GM19324 (cell line): Measurements from ENCODE around the gene CSNK1A1.
"Not testable (repeated sequence)": the region's sequence is repeated elsewhere in the genome, so short reads cannot be mapped to it uniquely, and the experiment has no call there.

ENCODE experiments used
- ATAC-seq: cut with Tn5 transposase; IDR thresholded peaks from one replicate; pipeline ENCODE4 v1.9.1; 2021; ENCODE audit warnings: mild to moderate bottlenecking, moderate library complexity; ENCODE audit not compliant: unreplicated experiment, low FRiP score

Gene CSNK1A1

DNA sequence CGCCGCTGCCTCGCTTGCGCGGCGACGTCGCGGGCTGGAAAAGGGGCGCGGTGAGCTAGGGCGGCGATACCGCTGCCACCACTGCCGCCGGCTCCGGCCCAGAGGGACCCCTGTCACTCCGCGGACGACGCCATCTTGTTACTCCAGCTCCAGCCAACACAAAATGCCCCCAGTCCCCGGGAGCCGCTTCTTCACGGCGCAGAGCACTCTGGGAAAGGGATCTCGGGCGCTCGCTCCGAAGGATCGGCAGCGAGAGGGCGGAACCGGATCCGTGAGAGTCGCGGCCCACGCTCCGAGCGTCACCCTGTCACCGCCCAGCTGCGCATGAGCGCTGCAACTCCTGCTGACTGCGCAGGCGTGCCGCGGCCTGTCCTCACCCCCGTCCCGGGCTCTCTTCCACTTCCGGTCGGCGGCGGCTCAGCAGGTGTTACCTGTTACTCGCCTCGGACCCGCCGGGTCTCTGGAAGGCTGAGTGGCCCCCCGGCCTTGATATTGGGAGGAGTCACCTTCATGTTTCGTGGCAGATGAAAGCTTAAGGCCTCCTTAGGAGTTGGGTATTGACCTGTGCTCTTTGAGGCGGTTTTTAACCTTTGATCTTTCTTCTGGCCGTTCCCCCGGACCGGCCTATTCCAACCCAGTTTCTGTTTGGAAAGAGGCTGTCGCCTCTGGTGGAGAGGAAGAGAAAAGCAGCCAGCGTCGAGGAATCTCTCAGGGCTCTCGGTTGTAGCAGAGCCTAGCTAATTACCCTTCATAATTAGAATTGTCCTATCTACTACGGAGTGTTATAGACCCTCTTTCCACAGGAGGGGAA, at the start of gene CSNK1A1:
Gene CSNK1A1 (minus strand): TSS at position 213 of the 811 bp plus-strand sequence. CDS start 475 bp downstream, outside the sequence.
- peak; percentile 98 for ATAC-seq

- no peak for ATAC-seq
Observed at GRCh38 chr5:149600932-149601331, 49.7 kb upstream of the CSNK1A1 start.

DNA sequence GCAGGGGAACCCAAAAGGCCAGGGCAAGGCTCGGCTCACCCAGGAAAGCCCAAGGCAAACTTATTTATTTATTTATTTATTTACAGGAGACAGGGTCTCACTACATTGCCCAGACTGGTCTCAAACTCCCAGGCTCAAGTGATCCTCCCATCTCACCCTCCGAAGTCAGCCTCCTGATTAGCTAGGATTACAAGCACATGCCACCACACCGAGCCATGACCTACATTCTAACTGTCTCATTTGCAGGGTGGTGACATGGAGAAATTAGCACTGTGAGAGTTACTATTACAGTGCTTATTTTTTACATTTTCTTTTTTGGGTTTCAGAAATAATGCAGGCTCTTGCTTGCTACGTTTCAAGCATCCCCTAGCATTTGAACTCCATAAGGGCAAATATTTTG, 48.1 kb upstream of the CSNK1A1 start:
- no peak for ATAC-seq

DNA sequence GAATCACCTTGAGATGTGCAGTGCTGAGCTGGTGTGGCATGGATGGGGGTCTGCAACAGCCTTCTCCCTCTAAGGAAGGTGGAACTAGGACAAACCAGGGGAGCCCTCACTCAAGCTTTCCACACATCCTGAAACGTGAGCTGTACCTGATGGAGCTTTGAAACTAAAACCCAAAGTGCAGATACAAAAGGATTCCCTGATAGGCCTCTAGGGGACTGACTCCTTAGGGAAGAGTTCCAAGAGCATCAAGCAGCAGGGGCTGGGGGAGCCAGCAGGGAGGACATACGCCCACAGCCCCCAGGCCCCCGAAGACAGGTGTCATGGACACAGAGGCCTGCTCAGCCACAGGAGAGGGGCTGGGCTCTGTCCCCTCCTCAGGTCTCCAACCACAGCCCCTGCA, 47.7 kb upstream of the CSNK1A1 start:
- no peak for ATAC-seq

DNA sequence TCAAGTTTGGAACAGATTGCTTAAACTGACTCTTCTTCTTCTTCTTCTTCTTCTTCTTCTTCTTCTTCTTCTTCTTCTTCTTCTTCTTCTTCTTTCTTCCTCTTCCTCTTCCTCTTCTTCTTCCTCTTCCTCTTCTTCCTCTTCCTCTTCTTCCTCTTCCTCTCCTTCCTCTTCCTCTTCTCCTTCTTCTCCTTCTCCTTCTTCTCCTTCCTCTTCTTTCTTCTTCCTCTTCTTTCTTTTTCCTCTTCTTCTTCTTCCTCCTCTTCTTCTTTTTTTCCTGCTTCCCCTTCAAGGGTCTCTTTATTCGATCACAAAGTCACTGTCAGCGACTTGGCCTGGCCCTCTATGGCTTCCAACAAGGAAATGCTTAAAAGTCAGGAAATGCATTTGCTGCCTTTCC, 47.0 kb upstream of the CSNK1A1 start:
- ATAC-seq, result not testable (repeated sequence)

DNA sequence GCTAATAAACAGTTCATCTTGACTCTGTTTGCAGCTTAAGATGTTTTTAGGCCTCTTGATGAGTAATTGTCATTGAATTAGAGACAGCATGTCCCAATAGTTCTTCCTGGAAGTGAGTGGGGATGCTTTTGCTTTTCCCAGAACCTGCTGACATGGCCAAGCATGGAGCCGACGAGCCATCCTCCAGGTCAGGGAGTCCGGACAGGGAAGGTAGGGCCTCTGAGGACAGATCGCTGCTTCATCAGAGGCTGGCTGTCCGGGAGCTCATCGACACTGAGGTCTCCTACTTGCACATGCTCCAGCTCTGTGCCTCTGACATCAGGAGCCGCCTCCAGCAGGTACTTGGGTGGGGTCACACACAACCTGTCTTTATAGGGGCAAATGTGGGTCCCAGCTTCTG, 46.4 kb upstream of the CSNK1A1 start:
- no peak for ATAC-seq

DNA sequence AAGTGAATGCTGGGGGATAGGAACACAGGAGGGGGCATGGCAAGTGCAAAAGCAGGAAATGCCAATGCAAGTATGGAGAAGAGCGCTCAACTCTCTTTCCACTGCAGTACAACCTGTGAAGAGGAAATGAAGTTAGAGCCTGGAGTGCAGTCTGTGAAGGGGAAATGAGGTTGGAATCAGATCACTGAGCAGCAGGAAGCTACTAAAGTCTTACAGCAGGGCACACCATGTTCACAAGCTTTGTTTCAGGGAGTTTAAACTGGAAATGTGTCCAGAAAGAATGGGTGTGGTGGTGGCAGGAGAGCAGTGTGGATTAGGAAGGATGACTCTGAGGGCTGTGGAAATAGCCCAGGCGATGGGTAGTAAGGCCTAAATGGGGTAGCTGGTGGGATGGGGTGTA, 45.5 kb upstream of the CSNK1A1 start:
- ATAC-seq, result no peak

GRCh38 chr5:149595105-149595504, 43.9 kb upstream of the CSNK1A1 start:
- ATAC-seq, result not testable (repeated sequence)

- no peak for ATAC-seq
Observed at GRCh38 chr5:149594206-149594895, 43.1 kb upstream of the CSNK1A1 start.

GRCh38 chr5:149593370-149593769, 42.1 kb upstream of the CSNK1A1 start:
- no peak for ATAC-seq

- no peak for ATAC-seq
Observed at GRCh38 chr5:149588936-149589335, 37.7 kb upstream of the CSNK1A1 start.

DNA sequence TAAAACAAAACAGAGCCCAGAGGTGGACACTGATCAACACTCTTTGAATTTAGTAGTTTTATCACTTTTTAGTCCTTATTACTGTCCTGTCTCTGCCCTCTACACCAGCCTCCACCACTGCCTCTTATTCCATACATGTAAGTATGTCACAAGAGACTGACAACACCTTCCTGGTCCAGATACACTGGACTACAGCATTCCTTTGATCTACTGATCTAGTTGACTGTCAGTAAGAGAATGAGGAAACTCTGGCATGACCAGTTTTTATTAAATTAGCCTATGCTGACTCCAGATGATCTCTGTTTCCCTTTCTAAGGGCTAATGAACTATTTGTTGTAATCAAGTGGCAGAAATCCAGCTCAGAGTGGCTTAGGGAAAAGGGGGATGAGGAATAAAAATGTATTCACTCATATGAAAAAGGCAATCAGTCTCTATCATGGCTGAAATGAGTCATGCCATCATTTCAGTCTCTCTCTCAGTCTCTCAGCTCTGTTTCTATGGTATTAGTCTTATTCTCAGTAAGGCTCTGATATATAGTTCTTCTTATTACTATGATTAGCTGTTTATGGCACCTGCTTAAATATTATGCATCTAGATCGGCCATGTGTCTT, 35.6 kb upstream of the CSNK1A1 start:
- no peak for ATAC-seq

- ATAC-seq, result no peak
Observed at GRCh38 chr5:149585910-149586309, 34.7 kb upstream of the CSNK1A1 start.

DNA sequence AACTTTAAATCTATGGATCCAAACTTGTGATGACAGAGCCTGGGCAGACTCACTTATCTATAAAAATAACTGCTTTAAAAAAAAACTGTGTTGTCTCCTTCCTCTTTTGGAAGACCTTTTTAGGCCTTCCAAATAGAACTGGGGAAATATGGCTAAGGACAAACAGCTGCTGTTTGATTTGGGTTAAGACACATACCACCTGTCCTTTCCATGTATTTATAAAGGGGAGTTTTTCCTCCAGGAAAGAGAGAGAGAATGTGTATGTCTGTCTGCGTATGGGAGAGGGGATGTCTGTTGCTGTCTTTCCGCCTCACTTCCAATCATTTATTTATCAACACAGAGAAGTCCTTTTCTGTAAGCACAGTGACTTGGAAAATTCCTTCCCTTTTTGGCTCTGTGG, 32.9 kb upstream of the CSNK1A1 start:
- no peak for ATAC-seq

DNA sequence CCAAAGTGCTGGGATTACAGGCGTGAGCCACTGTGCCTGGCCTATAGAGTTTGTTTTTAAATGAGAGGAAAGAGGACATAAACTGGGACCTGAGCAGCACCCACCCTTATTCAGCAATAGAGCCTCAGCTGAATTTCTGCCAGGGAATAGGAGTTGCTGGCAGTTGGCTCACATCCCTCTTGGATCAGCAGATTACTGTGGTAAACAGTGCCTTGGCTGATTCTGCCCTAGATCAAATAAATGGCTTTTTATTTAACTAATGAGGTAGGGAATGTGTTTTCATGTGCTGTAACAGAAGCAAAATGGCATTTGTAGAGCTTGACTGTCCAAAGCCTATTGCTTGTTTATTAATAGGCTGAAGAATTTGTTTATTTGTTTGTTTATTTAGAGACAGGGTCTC, 32.2 kb upstream of the CSNK1A1 start:
- no peak for ATAC-seq

DNA sequence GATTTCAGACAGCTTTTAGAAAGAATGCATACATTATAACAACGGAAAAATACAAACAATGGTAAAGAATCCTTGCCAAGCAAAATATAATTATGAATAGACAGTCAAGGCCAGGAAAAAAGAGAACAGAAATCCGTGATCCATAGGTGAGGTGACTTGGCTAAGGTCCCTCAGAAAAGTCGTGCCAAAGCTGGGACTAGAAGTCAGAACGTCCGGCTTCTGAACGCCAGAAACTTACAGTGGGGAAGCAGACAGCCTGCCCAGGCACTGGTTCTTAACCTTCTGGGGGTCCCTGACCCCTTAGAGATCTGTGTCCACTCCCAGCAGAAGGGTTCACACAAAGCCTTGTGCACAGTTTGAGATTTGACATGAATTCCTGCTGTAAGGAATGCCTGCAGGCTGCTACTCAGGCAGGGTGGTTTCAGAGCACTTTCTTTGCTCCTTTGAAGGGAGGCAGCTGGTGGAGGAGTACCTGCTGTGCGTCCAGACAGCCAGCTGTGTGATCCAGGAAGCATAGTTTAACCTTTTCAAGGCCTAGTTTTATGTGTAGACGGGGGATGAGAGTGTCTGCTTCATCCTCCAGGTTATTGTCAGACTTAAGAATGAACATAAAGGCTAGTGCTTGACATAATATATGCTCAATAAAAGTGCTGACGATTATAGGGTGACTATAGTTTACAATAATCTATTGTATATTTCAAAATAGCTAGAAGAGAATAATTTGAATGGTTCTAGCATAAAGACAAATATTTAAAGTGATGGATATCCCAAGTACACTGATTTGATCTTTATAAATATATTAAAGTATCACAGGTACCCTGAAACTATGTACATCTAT, 30.9 kb upstream of the CSNK1A1 start:
- no peak for ATAC-seq

DNA sequence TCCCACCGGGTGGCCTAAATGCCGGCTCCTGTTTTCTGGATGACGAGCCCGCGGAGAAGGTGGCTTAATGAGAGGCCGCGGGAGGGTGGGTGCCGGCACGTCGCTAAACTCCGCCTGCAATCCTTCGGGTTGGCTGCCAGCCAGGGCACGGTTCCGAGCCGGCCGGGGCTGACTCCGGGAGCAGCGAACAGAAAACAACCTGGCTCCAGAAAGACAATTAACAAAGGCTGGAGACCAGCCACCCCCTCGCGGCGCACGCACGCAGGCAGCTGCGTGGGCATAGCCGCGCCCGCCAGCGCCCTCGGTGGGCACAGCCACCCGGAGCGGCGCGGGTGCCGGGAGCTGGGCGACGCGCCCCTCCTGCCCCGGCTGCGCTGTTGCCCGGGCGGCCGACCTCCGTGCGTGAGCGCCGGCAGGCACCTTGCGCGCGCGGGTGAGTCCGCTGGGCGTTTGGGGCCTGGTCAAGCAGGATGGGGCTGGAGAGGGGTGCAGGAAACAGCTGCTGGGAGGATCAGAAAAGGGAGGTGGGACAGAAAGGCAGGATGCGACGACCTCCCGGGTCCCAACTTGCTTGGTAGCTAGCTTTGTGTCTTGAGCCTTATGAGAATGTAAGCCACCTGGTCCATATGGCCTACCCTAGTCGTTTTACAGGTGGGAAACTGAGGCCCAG, 30.1 kb upstream of the CSNK1A1 start, which contains the start of gene ARHGEF37:
Gene ARHGEF37 (plus strand): TSS at position 307 of the 670 bp plus-strand sequence. CDS start 16,272 bp downstream, outside the sequence.
- ATAC-seq, result no peak

DNA sequence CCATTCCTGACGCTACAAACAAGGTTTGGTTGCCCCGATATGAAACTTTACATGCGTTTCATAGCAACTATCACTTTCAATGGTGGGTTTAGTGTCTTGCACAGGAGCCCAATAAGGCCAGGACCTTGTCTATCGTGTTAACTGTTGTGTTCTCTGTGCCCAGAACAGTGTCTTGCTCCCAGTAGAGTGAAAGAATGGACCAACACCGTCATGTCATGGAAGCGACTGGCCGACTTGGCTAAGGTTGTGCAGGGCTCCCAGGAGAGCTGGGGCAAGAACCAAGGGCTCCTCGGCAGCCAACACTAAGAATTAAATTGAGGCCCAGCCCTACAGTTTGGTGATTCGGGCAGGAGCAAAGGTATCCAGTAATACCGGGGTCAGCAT, 29.6 kb upstream of the CSNK1A1 start:
- ATAC-seq, result no peak

GRCh38 chr5:149578896-149579295, 27.7 kb upstream of the CSNK1A1 start:
- no peak for ATAC-seq

DNA sequence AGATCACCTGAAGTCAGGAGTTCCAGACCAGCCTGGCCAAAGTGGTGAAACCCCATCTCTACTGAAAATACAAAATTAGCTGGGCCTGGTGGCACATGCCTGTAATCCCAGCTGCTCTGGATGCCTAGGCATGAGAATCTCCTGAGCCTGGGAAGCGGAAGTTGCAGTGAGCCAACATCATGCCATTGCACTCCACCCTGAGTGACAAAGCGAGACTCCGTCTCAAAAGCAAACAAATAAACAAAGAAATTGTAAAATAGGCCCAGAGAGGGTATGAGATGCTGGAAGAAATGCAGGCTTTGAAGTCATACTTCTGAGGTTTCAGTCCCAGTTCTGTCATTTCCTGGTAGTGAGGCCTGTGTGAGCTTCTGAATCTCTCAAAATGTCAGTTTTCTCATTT, 24.8 kb upstream of the CSNK1A1 start:
- ATAC-seq, result no peak
